Panc1 (cell line): ENCODE results near the gene CNGA2. TPM values are rescaled to one million over a fixed set of nuclear protein-coding genes. Genes with fewer than 3 reads are reported as not detected.

Experiments
- ATAC-seq: fragments of 200-7000 bp; cut with Tn5 transposase; 2 replicates; pipeline ENCODE4 v1.9.1; 2020; ENCODE audit warnings: mild to moderate bottlenecking, moderate library complexity
- BruUV-seq: library from RNA; stranded (reverse); fragments of 400-500 nt; replicated peaks from 2 replicates; lab custom pipeline; 2021; lab: Mats Ljungman, UMichigan
- CTCF ChIA-PET: fragments of 300-600 bp; sonication (Branson Sonifier 250); formaldehyde crosslinking; loops from one replicate; lab custom pipeline; 2022; ENCODE audit warnings: antibody characterized with exemption; lab: Charles Lee
- POLR2A ChIA-PET: fragments of 300-600 bp; sonication (Branson Sonifier 250); formaldehyde crosslinking; loops from one replicate; lab custom pipeline; 2022; ENCODE audit warnings: antibody characterized with exemption; lab: Charles Lee
- DNase-seq: peaks from one replicate; pipeline ENCODE4 v3.0.0-alpha.2; 2010; ENCODE audit warnings: low read depth, low spot score
- H3K27ac ChIP-seq: 2 replicates; pipeline ENCODE4 v1.5.1; 2011; ENCODE audit warnings: mild to moderate bottlenecking, low read length, inconsistent platforms
- H3K27me3 ChIP-seq: fragments of 200-500 bp; sonication (Bioruptor generic); 2 replicates; pipeline ENCODE4 v1.6.0; 2014; ENCODE audit warnings: low read length, inconsistent platforms; ENCODE audit not compliant: control insufficient read depth, insufficient read depth
- H3K36me3 ChIP-seq: fragments of 200-500 bp; sonication (Bioruptor generic); 2 replicates; pipeline ENCODE4 v1.5.1; 2014; ENCODE audit warnings: inconsistent platforms, mild to moderate bottlenecking, low read length, moderate library complexity; ENCODE audit not compliant: control insufficient read depth, insufficient read depth
- H3K4me1 ChIP-seq: 2 replicates; pipeline ENCODE4 v1.5.1; 2011; ENCODE audit warnings: inconsistent platforms, mild to moderate bottlenecking, low read length, moderate library complexity; ENCODE audit not compliant: control insufficient read depth, insufficient read depth
- H3K4me3 ChIP-seq, 2 experiments: 2 replicates each; pipeline ENCODE4 v1.5.1; 2011 to 2012; ENCODE audit warnings: low read depth in 2 of 2, low read length in 2 of 2, mild to moderate bottlenecking in 2 of 2, inconsistent platforms in 1 of 2, moderate library complexity in 1 of 2
- H3K9me3 ChIP-seq: fragments of 200-500 bp; sonication (Bioruptor generic); 2 replicates; pipeline ENCODE4 v1.5.1; 2014; ENCODE audit warnings: low read depth, mild to moderate bottlenecking, inconsistent platforms, low read length, moderate library complexity; ENCODE audit not compliant: control insufficient read depth, insufficient read depth
- POLR2AphosphoS5 ChIP-seq: IDR thresholded peaks from 2 replicates; pipeline ENCODE4 v1.6.1; 2012; ENCODE audit warnings: mild to moderate bottlenecking, low read depth, low read length, moderate library complexity
- SIN3A ChIP-seq: IDR thresholded peaks from 2 replicates; pipeline ENCODE4 v1.6.1; 2012; ENCODE audit warnings: low read depth, mild to moderate bottlenecking, low read length, moderate library complexity, borderline replicate concordance; ENCODE audit not compliant: insufficient read depth
- TCF7L2 ChIP-seq: IDR thresholded peaks from 2 replicates; pipeline ENCODE4 v1.6.1; 2011; ENCODE audit warnings: mild to moderate bottlenecking, low read depth, low read length, inconsistent platforms
- in situ Hi-C: cut with HindIII; loops from 2 replicates; pipeline ENCODE4 v1.10.0; 2016; ENCODE audit warnings: low sequenced_read_pairs, low pct_unique_long_range_greater_than_20kb
- intact Hi-C: fragments of 100-400 bp; cut with micrococcal nuclease; formaldehyde crosslinking; loops from one replicate; pipeline ENCODE4 v1.10.0; 2022; ENCODE audit not compliant: unreplicated experiment
- total RNA-seq: library from RNA; stranded (reverse); gene quantifications from one replicate; pipeline ENCODE4 v1.2.1, GENCODE V29; 2021; ENCODE audit not compliant: unreplicated experiment
- TF ChIP-seq, protein P1 (sequence below): fragments of 450-650 bp; IDR thresholded peaks from 2 replicates; pipeline ENCODE4 v1.5.1; 2017; ENCODE audit warnings: mild to moderate bottlenecking
- TF ChIP-seq, protein P2 (sequence below), 2 experiments: IDR thresholded peaks; 2 replicates each; pipeline ENCODE4 v1.6.1; 2011 to 2012; ENCODE audit warnings: low read depth in 2 of 2, control low read depth in 1 of 2, low read length in 1 of 2, mild to moderate bottlenecking in 1 of 2, moderate library complexity in 1 of 2; ENCODE audit not compliant: insufficient read depth in 1 of 2

CNGA2 gene
- total RNA-seq, 1 experiment from 2014 or later, result not detected

DNA sequence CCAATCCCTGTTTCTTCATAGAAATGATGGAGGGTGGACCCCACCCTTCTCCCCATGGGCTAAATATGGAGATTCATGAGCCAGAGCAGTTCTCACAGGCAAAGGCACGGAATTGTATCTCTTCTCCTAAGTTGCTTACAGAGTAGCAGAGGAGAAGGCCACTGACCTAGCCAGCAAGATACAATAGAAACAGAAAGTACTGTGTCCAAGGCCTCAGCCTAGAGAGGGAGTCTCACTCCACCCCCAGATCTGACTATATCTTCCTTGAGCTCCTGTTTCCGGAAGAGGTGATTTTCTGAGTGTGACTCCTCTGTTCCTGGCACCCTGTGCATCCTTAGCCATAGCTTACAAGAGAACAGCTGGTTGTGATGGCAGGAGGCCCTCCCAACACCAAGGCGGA, 18.8 kb upstream of the CNGA2 start, which contains the start of gene FATE1:
Gene FATE1 (plus strand): TSS at position 284 of the 400 bp plus-strand sequence. CDS start 85 bp downstream, at position 369.
- Histone ChIP-seq H3K4me3 (no peak within 1 kb of the TSS), H3K27me3 (no peaks in the 10 kb centered on the region), H3K9me3 (no peaks in the 10 kb centered on the region), H3K4me1 (no peaks in the 10 kb centered on the region), H3K27ac (no peak within 1 kb of the TSS), H3K36me3 (no peaks in the 10 kb centered on the region)
- CTCF ChIA-PET, result no interaction called here
- TF ChIP-seq TCF7L2, result no peak
- TF ChIP-seq, protein P1, sequence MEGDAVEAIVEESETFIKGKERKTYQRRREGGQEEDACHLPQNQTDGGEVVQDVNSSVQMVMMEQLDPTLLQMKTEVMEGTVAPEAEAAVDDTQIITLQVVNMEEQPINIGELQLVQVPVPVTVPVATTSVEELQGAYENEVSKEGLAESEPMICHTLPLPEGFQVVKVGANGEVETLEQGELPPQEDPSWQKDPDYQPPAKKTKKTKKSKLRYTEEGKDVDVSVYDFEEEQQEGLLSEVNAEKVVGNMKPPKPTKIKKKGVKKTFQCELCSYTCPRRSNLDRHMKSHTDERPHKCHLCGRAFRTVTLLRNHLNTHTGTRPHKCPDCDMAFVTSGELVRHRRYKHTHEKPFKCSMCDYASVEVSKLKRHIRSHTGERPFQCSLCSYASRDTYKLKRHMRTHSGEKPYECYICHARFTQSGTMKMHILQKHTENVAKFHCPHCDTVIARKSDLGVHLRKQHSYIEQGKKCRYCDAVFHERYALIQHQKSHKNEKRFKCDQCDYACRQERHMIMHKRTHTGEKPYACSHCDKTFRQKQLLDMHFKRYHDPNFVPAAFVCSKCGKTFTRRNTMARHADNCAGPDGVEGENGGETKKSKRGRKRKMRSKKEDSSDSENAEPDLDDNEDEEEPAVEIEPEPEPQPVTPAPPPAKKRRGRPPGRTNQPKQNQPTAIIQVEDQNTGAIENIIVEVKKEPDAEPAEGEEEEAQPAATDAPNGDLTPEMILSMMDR, result no peak
- TF ChIP-seq POLR2AphosphoS5, result no peak
- TF ChIP-seq, protein P2, sequence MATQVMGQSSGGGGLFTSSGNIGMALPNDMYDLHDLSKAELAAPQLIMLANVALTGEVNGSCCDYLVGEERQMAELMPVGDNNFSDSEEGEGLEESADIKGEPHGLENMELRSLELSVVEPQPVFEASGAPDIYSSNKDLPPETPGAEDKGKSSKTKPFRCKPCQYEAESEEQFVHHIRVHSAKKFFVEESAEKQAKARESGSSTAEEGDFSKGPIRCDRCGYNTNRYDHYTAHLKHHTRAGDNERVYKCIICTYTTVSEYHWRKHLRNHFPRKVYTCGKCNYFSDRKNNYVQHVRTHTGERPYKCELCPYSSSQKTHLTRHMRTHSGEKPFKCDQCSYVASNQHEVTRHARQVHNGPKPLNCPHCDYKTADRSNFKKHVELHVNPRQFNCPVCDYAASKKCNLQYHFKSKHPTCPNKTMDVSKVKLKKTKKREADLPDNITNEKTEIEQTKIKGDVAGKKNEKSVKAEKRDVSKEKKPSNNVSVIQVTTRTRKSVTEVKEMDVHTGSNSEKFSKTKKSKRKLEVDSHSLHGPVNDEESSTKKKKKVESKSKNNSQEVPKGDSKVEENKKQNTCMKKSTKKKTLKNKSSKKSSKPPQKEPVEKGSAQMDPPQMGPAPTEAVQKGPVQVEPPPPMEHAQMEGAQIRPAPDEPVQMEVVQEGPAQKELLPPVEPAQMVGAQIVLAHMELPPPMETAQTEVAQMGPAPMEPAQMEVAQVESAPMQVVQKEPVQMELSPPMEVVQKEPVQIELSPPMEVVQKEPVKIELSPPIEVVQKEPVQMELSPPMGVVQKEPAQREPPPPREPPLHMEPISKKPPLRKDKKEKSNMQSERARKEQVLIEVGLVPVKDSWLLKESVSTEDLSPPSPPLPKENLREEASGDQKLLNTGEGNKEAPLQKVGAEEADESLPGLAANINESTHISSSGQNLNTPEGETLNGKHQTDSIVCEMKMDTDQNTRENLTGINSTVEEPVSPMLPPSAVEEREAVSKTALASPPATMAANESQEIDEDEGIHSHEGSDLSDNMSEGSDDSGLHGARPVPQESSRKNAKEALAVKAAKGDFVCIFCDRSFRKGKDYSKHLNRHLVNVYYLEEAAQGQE (IDR thresholded peaks at IDR 0.05; ENCODE audit: insufficient read depth in 1 of 2, low read depth in 2 of 2, low read length in 1 of 2), result no peak
- TF ChIP-seq SIN3A, result no peak
- in situ Hi-C loops (no loop called here), intact Hi-C loops (loop anchor here (10.0 kb wide), 1 partner anchor 1099 kb away; no protein-coding TSS in a partner anchor)
- DNase-seq (no peak), ATAC-seq (no peak)
- no TSS peak for BruUV-seq
- POLR2A ChIA-PET, result no interaction called here

DNA sequence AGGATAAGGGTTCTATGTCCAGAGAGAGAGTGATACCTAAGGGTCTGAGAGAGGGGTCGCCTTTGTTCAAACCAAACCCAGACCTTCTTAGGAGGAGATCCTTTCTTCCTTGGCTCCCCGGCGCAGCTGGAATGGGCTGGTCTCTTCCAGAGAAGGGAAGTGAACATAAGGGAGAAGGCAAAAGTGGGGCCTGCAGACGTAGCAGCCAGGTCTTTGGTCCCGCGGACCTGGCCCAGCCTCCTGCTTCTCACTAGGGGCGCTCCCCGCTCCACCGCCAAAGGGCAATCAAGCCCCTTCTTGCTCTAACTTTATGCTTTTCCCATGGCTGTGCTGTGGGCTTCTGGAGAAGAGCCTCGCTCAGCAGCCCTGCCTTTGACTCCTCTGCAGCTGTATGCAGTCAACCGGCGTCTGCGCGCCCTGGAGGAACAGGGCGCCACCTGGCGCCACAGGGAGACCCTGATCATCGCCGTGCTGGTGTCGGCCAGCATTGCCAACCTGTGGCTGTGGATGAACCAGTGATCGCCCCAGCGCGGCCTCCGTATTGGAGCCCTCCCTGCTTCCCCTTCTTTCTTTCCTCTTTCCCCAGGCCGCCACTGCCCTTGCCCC, 12.2 kb upstream of the CNGA2 start:
- no peak for TF ChIP-seq SIN3A
- TF ChIP-seq, protein P2 (IDR thresholded peaks at IDR 0.05; ENCODE audit: insufficient read depth in 1 of 2, low read depth in 2 of 2, low read length in 1 of 2), result no peak
- TF ChIP-seq, protein P1, result peak; percentile 75
- no peak for TF ChIP-seq TCF7L2
- no peak for TF ChIP-seq POLR2AphosphoS5
- CTCF ChIA-PET, result no interaction called here
- Histone ChIP-seq H3K27ac (no peak overlapping the region), H3K4me1 (no peaks in the 10 kb centered on the region), H3K27me3 (no peaks in the 10 kb centered on the region), H3K9me3 (no peaks in the 10 kb centered on the region), H3K36me3 (no peaks in the 10 kb centered on the region), H3K4me3 (no peak overlapping the region)
- BruUV-seq, result no TSS peak
- POLR2A ChIA-PET, result no interaction called here
- ATAC-seq (peak; percentile 85), DNase-seq (no peak)
- intact Hi-C loops, result loop anchor here (5.0 kb wide), 1 partner anchor 570 kb away; no protein-coding TSS in a partner anchor
- in situ Hi-C loops, result no loop called here
